ENCODE data around the gene ALK. TPM values are rescaled to one million over a fixed set of nuclear protein-coding genes. Genes with fewer than 3 reads are reported as not detected.
"Not testable (repeated sequence)": the region's sequence is repeated elsewhere in the genome, so short reads cannot be mapped to it uniquely, and the experiment has no call there.

ALK gene
- total RNA-seq, 4 donors from 2014 or later, result 0.32 to 0.42 TPM; not detected in 2

DNA sequence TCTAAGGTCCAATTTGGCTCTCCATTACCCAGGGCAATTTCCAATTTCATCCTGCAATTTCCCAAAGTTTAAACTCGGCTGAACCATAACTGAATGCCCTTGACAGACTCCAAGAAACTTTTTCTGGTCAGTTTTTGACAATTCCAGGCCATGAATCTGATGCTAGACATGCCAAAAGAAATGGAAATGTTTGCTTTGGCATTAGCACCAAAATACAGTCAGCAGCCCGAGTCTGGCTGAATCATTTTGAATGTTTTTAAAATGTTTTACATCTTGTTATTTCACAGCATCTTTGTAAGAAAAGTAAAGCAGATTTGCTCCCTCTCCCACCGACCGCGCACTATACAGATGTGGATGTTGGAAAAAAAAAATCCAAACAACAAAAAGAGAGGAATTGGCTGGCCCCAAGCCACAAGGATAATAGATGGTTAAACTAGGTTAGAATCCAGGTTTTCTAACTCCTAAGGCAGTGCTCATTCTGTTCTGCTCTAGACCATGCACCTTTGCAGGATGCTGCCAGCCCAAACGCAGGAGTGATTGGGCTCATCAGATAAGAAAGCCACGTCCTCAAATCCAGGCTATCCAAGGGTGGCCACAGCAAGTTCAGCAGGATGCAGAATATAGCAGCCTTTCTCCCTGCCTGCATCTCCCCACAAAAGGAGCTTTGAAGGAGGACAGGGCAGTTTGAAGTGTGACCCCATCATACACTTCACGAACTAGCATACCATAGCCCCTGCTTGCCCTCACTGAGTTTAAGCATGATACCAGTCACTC is 167.5 kb downstream of the ALK start:
- H3K4me3 ChIP-seq, result no peak overlapping the region
- no peak for DNase-seq (ENCODE audit: low spot score in 2 of 2)
- H3K27me3 ChIP-seq, result no peaks in the 10 kb centered on the region
- H3K4me1 ChIP-seq, result no peaks in the 10 kb centered on the region
- H3K36me3 ChIP-seq, result no peaks in the 10 kb centered on the region
- no peak overlapping the region for H3K27ac ChIP-seq
- no peaks in the 10 kb centered on the region for H3K9me3 ChIP-seq
- 58% methylated on average over 7 of the region's 8 CpGs for WGBS
- no peak for TF ChIP-seq POLR2A (IDR thresholded peaks at IDR 0.05)
- TF ChIP-seq EP300 (IDR thresholded peaks at IDR 0.05), result no peak
- TF ChIP-seq, protein P1, sequence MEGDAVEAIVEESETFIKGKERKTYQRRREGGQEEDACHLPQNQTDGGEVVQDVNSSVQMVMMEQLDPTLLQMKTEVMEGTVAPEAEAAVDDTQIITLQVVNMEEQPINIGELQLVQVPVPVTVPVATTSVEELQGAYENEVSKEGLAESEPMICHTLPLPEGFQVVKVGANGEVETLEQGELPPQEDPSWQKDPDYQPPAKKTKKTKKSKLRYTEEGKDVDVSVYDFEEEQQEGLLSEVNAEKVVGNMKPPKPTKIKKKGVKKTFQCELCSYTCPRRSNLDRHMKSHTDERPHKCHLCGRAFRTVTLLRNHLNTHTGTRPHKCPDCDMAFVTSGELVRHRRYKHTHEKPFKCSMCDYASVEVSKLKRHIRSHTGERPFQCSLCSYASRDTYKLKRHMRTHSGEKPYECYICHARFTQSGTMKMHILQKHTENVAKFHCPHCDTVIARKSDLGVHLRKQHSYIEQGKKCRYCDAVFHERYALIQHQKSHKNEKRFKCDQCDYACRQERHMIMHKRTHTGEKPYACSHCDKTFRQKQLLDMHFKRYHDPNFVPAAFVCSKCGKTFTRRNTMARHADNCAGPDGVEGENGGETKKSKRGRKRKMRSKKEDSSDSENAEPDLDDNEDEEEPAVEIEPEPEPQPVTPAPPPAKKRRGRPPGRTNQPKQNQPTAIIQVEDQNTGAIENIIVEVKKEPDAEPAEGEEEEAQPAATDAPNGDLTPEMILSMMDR (IDR thresholded peaks at IDR 0.05), result no peak
- no peak for TF ChIP-seq POLR2AphosphoS5 (IDR thresholded peaks at IDR 0.05)

DNA sequence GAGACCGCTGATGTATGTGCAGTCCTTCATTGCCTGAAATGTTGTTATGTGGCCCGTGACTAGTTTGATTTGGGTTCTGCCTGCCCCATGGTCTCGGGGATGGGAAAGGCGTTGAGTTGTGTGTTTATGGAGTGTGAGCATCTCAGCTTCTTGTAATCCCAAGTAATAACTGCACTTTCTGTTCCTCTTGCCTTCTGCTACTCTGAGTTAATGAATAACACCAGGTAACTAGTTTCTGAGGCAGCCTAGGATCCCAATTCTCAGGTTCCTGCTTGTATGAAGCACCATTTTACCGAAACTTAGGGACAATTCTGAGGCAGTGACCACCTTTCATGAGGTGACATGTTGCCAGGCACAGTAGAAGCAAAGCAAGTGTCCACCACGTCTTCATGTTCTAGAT is 170.0 kb downstream of the ALK start:
- Histone ChIP-seq H3K27ac (no peak overlapping the region), H3K36me3 (no peaks in the 10 kb centered on the region), H3K4me1 (no peaks in the 10 kb centered on the region), H3K9me3 (no peaks in the 10 kb centered on the region), H3K27me3 (no peaks in the 10 kb centered on the region), H3K4me3 (no peak overlapping the region)
- TF ChIP-seq, protein P1 (IDR thresholded peaks at IDR 0.05), result no peak
- TF ChIP-seq POLR2AphosphoS5 (IDR thresholded peaks at IDR 0.05), result no peak
- no peak for TF ChIP-seq POLR2A (IDR thresholded peaks at IDR 0.05)
- no peak for TF ChIP-seq EP300 (IDR thresholded peaks at IDR 0.05)
- WGBS, result 90% methylated on average over 6 of the region's 6 CpGs
- DNase-seq (ENCODE audit: low spot score in 2 of 2), result no peak

DNA sequence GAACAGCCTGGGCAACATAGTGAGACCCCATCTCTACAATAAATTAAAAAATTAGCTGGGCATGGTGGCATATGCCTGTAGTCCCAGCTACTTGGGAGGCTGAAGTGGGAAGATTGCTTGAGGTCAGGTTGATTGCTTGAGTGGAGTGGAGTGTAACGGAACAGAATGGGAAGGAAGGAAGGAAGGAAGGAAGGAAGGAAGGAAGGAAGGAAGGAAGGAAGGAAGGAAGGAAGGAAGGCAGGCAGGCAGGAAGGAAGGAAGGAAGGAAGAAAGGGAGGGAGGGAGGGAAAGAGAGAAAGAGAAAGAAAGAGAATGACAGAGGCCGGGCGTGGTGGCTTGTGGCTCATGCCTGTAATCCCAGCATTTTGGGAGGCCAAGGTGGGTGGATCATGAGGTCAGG is 170.9 kb downstream of the ALK start:
- H3K4me1 ChIP-seq; H3K36me3 ChIP-seq; H3K27me3 ChIP-seq; H3K9me3 ChIP-seq; DNase-seq (ENCODE audit: low spot score in 2 of 2); H3K4me3 ChIP-seq; H3K27ac ChIP-seq: not testable (repeated sequence)
- 95% methylated on average over 3 of the region's 3 CpGs for WGBS

DNA sequence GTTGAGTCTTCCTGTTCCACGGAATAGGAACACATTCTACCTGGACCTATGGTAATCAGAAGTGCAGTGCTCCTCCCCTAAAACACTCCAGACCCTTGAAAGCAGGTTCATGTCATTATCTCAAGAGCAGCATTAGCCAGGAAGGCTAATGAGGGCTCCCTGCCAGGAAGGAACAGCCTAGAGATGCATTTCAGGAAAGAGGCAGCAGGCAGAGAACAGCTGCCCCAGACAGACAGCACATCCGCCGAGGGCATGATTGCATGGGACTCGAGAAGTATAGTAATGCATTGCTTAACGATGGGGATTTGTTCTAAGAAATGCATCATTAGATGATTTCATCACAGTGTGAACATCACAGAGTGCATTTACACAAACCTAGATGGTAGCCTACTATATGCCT is 171.5 kb downstream of the ALK start:
- Histone ChIP-seq H3K27me3 (no peaks in the 10 kb centered on the region), H3K27ac (no peak overlapping the region), H3K4me3 (no peak overlapping the region), H3K9me3 (no peaks in the 10 kb centered on the region), H3K36me3 (no peaks in the 10 kb centered on the region), H3K4me1 (no peaks in the 10 kb centered on the region)
- TF ChIP-seq EP300 (IDR thresholded peaks at IDR 0.05), result no peak
- no peak for TF ChIP-seq POLR2AphosphoS5 (IDR thresholded peaks at IDR 0.05)
- TF ChIP-seq POLR2A (IDR thresholded peaks at IDR 0.05), result no peak
- TF ChIP-seq, protein P1 (IDR thresholded peaks at IDR 0.05), result no peak
- no peak for DNase-seq (ENCODE audit: low spot score in 2 of 2)
- WGBS, result 91% methylated on average over 5 of the region's 5 CpGs

DNA sequence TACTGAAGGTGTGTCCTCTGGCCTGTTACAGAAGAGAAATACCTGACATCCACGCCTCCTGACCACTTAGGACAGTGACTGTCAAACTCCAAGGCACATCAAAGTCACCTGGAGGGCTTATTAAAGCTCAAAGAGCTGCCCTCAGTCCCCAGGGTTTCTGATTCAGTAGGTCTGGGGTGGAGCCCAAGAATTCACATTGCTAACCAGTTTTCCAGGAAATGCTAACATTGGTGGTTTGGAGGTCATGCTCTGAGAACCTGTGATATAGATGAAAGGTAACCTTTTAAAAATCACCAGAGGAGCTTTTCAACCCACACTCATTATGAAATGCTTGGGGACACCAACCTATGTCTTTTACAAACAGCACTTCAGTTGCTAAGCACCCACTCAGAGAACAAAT is 172.3 kb downstream of the ALK start:
- TF ChIP-seq EP300 (IDR thresholded peaks at IDR 0.05) (no peak), POLR2AphosphoS5 (IDR thresholded peaks at IDR 0.05) (no peak), POLR2A (IDR thresholded peaks at IDR 0.05) (no peak)
- TF ChIP-seq, protein P1 (IDR thresholded peaks at IDR 0.05), result no peak
- 90% methylated on average over 1 of the region's 1 CpG for WGBS
- no peaks in the 10 kb centered on the region for H3K4me1 ChIP-seq
- no peaks in the 10 kb centered on the region for H3K27me3 ChIP-seq
- H3K4me3 ChIP-seq, result no peak overlapping the region
- H3K9me3 ChIP-seq, result no peaks in the 10 kb centered on the region
- no peak for DNase-seq (ENCODE audit: low spot score in 2 of 2)
- no peaks in the 10 kb centered on the region for H3K36me3 ChIP-seq
- H3K27ac ChIP-seq, result no peak overlapping the region
